Measurements from ENCODE around the gene ELF3. TPM values are rescaled to one million over a fixed set of nuclear protein-coding genes. Genes with fewer than 3 reads are reported as not detected.

ELF3 gene
- 1.1 and 1.7 TPM in 2 replicates for total RNA-seq (2014; rRNA removed; shearing (Covaris generic))

GRCh38 chr1:202010180-202011015, at the start of gene ELF3:
TSS of gene ELF3 (plus strand) at chr1:202010587. CDS start at chr1:202011137, 550 bp downstream.

DNA sequence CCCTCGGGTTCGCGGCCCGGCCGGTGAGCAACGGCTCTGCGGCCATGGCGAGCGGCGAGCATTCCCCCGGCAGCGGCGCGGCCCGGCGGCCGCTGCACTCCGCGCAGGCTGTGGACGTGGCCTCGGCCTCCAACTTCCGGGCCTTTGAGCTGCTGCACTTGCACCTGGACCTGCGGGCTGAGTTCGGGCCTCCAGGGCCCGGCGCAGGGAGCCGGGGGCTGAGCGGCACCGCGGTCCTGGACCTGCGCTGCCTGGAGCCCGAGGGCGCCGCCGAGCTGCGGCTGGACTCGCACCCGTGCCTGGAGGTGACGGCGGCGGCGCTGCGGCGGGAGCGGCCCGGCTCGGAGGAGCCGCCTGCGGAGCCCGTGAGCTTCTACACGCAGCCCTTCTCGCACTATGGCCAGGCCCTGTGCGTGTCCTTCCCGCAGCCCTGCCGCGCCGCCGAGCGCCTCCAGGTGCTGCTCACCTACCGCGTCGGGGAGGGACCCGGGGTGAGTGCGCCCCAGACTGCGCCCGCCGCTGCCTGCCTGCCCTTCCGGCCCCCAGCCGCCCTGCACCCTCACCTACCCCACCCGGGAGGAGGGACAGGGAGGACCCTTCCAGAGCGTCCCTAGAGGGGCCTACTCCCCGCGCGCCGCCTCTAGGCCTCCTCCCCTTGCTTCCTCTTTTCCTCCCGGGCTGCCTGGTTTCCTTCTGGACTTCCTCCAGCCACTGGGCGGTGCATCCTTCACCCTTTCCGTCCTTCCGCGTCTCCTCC, 27.6 kb upstream of the ELF3 start, which contains the start of gene RNPEP:
Gene RNPEP, plus strand, starts transcription at position 26 of the 757 bp plus-strand sequence. Its CDS starts 19 bp downstream, at position 45.

Small RNA genes within 50 kb of the gene (small RNA-seq; reads per million reads assigned to genes)
- gene AL691482.1 (not detected), gene AL691482.2 (not detected), gene MIR6740 (not detected), gene RF00156 (0.17 reads per million)

Other genes starting within 250 kb of the ELF3 start
- gene IPO9, start 181.4 kb upstream of the ELF3 start, total RNA-seq (2014; rRNA removed; shearing (Covaris generic)) = 47.7 and 50.6 TPM in 2 replicates
- gene SHISA4, start 121.7 kb upstream of the ELF3 start, total RNA-seq (2014; rRNA removed; shearing (Covaris generic)) = 36.1 and 49.3 TPM in 2 replicates
- gene LMOD1, start 64.0 kb upstream of the ELF3 start, total RNA-seq (2014; rRNA removed; shearing (Covaris generic)) = 0.19 TPM in 1 of 2 replicates, not detected in the other
- 60.7 and 71.3 TPM in 2 replicates for gene TIMM17A, start 55.1 kb upstream of the ELF3 start, total RNA-seq (2014; rRNA removed; shearing (Covaris generic))
- gene RNPEP, start 27.9 kb upstream of the ELF3 start, total RNA-seq (2014; rRNA removed; shearing (Covaris generic)) = 91.6 and 98.5 TPM in 2 replicates
- not detected in 2 replicates for gene GPR37L1, start 112.3 kb downstream of the ELF3 start, total RNA-seq (2014; rRNA removed; shearing (Covaris generic))
- 20.6 and 28.1 TPM in 2 replicates for gene ARL8A, start 134.2 kb downstream of the ELF3 start, total RNA-seq (2014; rRNA removed; shearing (Covaris generic))
- gene PTPN7, start 150.0 kb downstream of the ELF3 start, total RNA-seq (2014; rRNA removed; shearing (Covaris generic)) = not detected in 2 replicates
- gene LGR6, start 183.2 kb downstream of the ELF3 start, total RNA-seq (2014; rRNA removed; shearing (Covaris generic)) = 0.23 TPM in 1 of 2 replicates, not detected in the other